Retinal pigment epithelial cell (primary cell): Measurements from ENCODE around the gene UCK1.

Experiments
- DNase-seq: peaks from one replicate; pipeline ENCODE4 v3.0.0-alpha.2; 2010; ENCODE audit warnings: low read depth
- H3K4me3 ChIP-seq: 2 replicates; pipeline ENCODE4 v1.5.1; 2011; ENCODE audit warnings: mild to moderate bottlenecking, low read length, control low read depth, moderate library complexity
- TF ChIP-seq, protein P1 (sequence below): conservative IDR thresholded peaks from 2 replicates; pipeline ENCODE4 v1.5.1; 2011; ENCODE audit warnings: low read depth, low read length, control low read depth, inconsistent platforms

Gene UCK1

DNA sequence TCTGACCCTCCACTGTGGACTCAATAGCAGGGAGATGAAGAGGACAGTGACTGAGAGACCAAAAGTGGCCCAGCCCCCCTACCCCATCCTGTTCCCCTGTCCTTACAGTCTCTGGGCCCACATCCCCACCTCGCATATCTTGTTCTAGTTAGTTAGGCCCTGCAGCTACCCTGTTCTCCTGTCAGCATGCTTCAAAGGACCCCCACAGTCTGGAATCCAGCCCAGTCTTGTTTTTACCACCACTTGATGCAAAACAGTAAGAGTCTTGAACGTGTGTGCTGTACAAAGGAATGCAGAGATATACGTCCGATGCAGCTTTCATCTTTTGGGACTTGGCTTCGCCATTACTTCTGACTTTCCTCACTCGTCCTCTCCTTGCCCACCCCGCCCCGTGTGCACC lies 40.5 kb downstream of the UCK1 start:
- H3K4me3 ChIP-seq = no peak overlapping the region
- no peak for DNase-seq
- TF ChIP-seq, protein P1, sequence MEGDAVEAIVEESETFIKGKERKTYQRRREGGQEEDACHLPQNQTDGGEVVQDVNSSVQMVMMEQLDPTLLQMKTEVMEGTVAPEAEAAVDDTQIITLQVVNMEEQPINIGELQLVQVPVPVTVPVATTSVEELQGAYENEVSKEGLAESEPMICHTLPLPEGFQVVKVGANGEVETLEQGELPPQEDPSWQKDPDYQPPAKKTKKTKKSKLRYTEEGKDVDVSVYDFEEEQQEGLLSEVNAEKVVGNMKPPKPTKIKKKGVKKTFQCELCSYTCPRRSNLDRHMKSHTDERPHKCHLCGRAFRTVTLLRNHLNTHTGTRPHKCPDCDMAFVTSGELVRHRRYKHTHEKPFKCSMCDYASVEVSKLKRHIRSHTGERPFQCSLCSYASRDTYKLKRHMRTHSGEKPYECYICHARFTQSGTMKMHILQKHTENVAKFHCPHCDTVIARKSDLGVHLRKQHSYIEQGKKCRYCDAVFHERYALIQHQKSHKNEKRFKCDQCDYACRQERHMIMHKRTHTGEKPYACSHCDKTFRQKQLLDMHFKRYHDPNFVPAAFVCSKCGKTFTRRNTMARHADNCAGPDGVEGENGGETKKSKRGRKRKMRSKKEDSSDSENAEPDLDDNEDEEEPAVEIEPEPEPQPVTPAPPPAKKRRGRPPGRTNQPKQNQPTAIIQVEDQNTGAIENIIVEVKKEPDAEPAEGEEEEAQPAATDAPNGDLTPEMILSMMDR = no peak

DNA sequence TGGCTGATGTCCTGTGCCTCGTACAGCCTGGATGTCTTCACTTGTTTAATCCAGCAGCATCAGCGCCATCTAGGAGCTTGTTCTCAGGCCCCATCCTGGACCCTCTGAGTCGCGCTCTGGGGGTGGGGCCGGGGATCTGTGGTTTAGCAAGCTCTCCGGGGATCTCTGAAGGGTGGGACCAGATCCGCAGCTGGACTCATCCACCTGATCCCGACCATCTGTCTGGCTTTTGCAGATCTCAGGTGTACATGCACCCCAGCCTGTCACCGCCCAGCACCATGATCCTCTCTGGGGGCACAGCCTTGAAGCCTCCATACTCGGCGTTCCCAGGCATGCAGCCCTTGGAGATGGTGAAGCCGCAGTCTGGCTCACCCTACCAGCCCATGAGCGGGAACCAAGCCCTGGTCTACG lies 43.4 kb downstream of the UCK1 start:
- DNase-seq = no peak
- H3K4me3 ChIP-seq = no peak overlapping the region
- TF ChIP-seq, protein P1 = no peak

DNA sequence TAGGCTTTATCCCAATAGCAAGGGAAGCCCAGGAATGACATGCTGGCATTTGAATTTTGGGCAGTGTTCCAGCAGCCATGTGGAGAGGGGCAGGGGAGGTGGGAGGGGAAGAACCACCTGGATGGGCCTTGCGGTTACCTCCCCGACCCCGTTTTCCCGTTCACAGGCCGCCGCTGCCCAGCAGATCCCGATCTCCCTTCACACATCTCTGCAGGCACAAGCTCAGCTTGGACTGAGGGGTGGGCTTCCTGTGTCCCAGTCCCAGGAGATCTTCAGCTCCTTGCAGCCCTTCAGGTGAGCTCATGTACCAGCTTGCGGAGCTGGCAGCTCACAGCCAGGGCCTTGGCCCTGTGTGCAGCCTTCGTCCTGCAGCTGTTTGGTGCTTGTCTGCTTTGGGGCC lies 44.1 kb downstream of the UCK1 start:
- DNase-seq = no peak
- TF ChIP-seq, protein P1 = no peak
- no peak overlapping the region for H3K4me3 ChIP-seq

GRCh38 chr9:131485728-131486422 lies 45.2 kb downstream of the UCK1 start:
- TF ChIP-seq, protein P1 = no peak
- H3K4me3 ChIP-seq = no peak overlapping the region
- no peak for DNase-seq

GRCh38 chr9:131485206-131485605 lies 45.9 kb downstream of the UCK1 start:
- no peak overlapping the region for H3K4me3 ChIP-seq
- TF ChIP-seq, protein P1 = no peak
- DNase-seq = no peak

DNA sequence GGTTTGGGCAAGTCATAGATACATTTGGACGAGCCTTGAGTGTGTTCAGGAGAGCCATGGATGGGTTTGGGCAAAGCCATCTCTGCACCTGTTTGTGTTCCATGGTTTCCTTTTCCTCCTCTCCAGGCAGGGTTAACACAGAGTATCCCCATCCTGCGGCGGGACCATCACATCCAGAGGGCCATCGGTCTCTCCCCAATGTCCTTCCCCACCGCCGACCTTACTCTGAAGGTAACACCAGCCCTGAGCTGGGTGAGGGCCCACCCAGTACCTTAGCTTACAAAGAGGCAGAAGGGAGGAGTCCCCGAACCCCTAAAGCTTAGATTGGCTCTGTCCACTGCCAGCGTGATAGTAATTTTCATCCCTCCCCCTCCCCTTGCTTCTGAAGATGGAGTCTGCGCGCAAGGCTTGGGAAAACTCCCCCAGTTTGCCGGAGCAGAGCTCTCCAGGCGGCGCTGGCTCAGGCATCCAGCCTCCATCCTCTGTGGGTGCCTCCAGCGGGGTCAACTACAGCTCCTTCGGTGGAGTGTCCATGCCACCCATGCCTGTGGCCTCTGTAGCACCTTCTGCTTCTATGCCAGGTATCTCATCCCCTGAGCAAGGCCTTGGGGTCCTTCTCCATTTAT lies 46.4 kb downstream of the UCK1 start:
- DNase-seq = no peak
- TF ChIP-seq, protein P1 = no peak
- H3K4me3 ChIP-seq = no peak overlapping the region

DNA sequence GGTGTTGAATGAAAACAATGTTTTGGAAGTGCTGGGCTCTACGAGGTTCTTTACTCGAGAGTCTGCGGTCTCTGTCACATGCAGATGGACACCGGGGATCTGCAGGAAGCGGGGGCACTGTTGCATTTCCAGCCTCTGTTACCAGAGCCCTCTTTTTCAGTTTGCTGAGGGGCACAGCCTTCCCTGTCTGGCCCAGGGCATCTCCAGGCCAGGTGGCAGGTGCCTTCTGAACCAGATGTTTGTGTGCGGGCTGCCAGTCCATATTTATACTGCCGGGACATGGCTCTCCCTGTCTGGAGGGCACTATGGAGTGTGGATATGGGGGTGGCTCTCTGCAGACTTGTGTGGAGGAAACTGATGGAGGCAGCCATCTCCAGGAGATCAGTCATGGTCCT lies 47.0 kb downstream of the UCK1 start:
- TF ChIP-seq, protein P1 = no peak
- no peak for DNase-seq
- no peak overlapping the region for H3K4me3 ChIP-seq
